OCI-LY7 (cell line): Measurements from ENCODE around the gene GCNT2. TPM values are rescaled to one million over a fixed set of nuclear protein-coding genes. Genes with fewer than 3 reads are reported as not detected.

Experiments
- BruUV-seq: library from RNA; stranded (reverse); fragments of 400-500 nt; replicated peaks from 2 replicates; lab custom pipeline; 2021; lab: Mats Ljungman, UMichigan
- CTCF ChIA-PET: fragments of 300-600 bp; sonication (Branson Sonifier 250); formaldehyde crosslinking; loops from one replicate; lab custom pipeline; 2022; ENCODE audit warnings: antibody characterized with exemption; ENCODE audit not compliant: unreplicated experiment; lab: Charles Lee
- POLR2A ChIA-PET: fragments of 300-600 bp; sonication (Branson Sonifier 250); formaldehyde crosslinking; loops from one replicate; lab custom pipeline; 2022; ENCODE audit warnings: antibody characterized with exemption; lab: Charles Lee
- DNase-seq: peaks from one replicate; pipeline ENCODE4 v3.0.0-alpha.2; 2015; ENCODE audit warnings: low spot score
- H2AFZ ChIP-seq: fragments of 200-600 bp; sonication (generic), shearing (Covaris generic); 2 replicates; pipeline ENCODE4 v1.6.1; 2014; ENCODE audit warnings: mild to moderate bottlenecking, antibody characterized with exemption, low read length, moderate library complexity
- H3K27ac ChIP-seq: fragments of 200-600 bp; sonication (generic); 2 replicates; pipeline ENCODE4 v1.5.1; 2014; ENCODE audit warnings: mixed run types, low read depth, mild to moderate bottlenecking, moderate library complexity, low read length, inconsistent platforms; ENCODE audit not compliant: poor library complexity, severe bottlenecking
- H3K36me3 ChIP-seq: fragments of 200-600 bp; sonication (generic); 2 replicates; pipeline ENCODE4 v1.6.1; 2014; ENCODE audit warnings: mild to moderate bottlenecking, antibody characterized with exemption, low read length, moderate library complexity, mixed read lengths; ENCODE audit not compliant: insufficient read depth
- H3K4me1 ChIP-seq: fragments of 200-600 bp; sonication (generic); 2 replicates; pipeline ENCODE4 v1.5.1; 2014; ENCODE audit warnings: mild to moderate bottlenecking, low read length; ENCODE audit not compliant: insufficient read depth, poor library complexity, severe bottlenecking
- H3K4me2 ChIP-seq: fragments of 200-600 bp; sonication (generic); 2 replicates; pipeline ENCODE4 v1.6.1; 2014; ENCODE audit warnings: mild to moderate bottlenecking, low read length
- H3K4me3 ChIP-seq: fragments of 200-600 bp; sonication (generic); 2 replicates; pipeline ENCODE4 v1.5.1; 2014; ENCODE audit warnings: mild to moderate bottlenecking, low read depth, low read length; ENCODE audit not compliant: poor library complexity, severe bottlenecking
- H3K79me2 ChIP-seq: fragments of 200-600 bp; sonication (generic); 2 replicates; pipeline ENCODE4 v1.6.1; 2016; ENCODE audit warnings: low read depth, mild to moderate bottlenecking, low read length, moderate library complexity, mixed read lengths; ENCODE audit not compliant: insufficient read depth
- H3K9me2 ChIP-seq: fragments of 200-600 bp; sonication (generic); 2 replicates; pipeline ENCODE4 v1.6.1; 2016; ENCODE audit warnings: mild to moderate bottlenecking, low read length, mixed read lengths; ENCODE audit not compliant: insufficient read depth
- H3K9me3 ChIP-seq: fragments of 200-600 bp; sonication (generic); 2 replicates; pipeline ENCODE4 v1.6.1; 2014; ENCODE audit warnings: mild to moderate bottlenecking, mixed run types, low read length, mixed read lengths
- H4K20me1 ChIP-seq: fragments of 200-600 bp; sonication (generic); 2 replicates; pipeline ENCODE4 v1.6.1; 2014; ENCODE audit warnings: mild to moderate bottlenecking, antibody characterized with exemption, low read length, moderate library complexity, mixed read lengths; ENCODE audit not compliant: insufficient read depth
- EZH2phosphoT487 ChIP-seq: fragments of 200-600 bp; sonication (generic); IDR thresholded peaks from 2 replicates; pipeline ENCODE4 v1.6.1; 2018; ENCODE audit warnings: low read depth, borderline replicate concordance, mild to moderate bottlenecking, mixed run types, antibody characterized with exemption, low read length, moderate library complexity, mixed read lengths
- intact Hi-C: fragments of 100-400 bp; cut with micrococcal nuclease; formaldehyde crosslinking; loops from one replicate; pipeline ENCODE4 v1.10.0; 2022; ENCODE audit not compliant: unreplicated experiment
- total RNA-seq, 2 experiments: library from RNA; depleted of rRNA in 1 of 2; stranded (reverse); fragments of >200 nt in 1 of 2; shearing (Covaris generic) in 1 of 2; gene quantifications; 2 replicates each; pipeline ENCODE4 v1.2.3, GENCODE V29; 2014 to 2022
- TF ChIP-seq, protein P1 (sequence below): fragments of 200-600 bp; sonication (generic); conservative IDR thresholded peaks from 2 replicates; pipeline ENCODE4 v1.5.1; 2014; ENCODE audit warnings: mild to moderate bottlenecking, antibody characterized with exemption, low read length, moderate library complexity, mixed read lengths

Gene GCNT2
- total RNA-seq, 2 experiments from 2014 or later, result 17.4 to 25.2 TPM

DNA sequence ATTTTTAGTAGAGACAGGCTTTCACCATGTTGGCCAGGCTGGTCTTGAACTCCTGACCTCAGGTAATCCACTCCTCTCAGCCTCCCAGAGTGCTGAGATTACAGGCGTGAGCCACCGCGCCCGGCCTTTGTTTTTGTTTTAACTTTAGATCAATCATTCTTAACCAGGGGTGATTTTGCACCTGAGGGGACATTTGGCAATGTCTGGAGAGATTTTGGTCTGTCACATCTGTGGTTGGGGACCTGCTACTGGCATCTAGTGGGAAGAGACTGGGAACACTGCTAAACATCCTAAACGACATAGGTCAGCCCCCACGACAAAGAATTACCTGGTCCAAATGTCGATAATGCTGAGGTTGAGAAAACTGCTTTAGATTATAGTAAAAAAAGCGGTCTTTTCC is 91.0 kb downstream of the GCNT2 start:
- H3K4me2 ChIP-seq, result no peak overlapping the region
- BruUV-seq, result no TSS peak
- no peak overlapping the region for H3K27ac ChIP-seq
- H3K4me3 ChIP-seq, result no peak overlapping the region
- 0 out of 2 replicates have a peak, but pooled peaks cover 4% of the 10 kb centered on the region for H3K9me3 ChIP-seq
- no peak overlapping the region for H2AFZ ChIP-seq
- CTCF ChIA-PET, result no interaction called here
- DNase-seq, result no peak
- no peaks in the 10 kb centered on the region; the same call in 1 of the 2 replicates for H3K79me2 ChIP-seq
- intact Hi-C loops, result no loop called here
- H3K36me3 ChIP-seq, result peaks cover 13% of the 10 kb centered on the region
- H4K20me1 ChIP-seq, result no peaks in the 10 kb centered on the region
- no peak for TF ChIP-seq EZH2phosphoT487
- TF ChIP-seq, protein P1, sequence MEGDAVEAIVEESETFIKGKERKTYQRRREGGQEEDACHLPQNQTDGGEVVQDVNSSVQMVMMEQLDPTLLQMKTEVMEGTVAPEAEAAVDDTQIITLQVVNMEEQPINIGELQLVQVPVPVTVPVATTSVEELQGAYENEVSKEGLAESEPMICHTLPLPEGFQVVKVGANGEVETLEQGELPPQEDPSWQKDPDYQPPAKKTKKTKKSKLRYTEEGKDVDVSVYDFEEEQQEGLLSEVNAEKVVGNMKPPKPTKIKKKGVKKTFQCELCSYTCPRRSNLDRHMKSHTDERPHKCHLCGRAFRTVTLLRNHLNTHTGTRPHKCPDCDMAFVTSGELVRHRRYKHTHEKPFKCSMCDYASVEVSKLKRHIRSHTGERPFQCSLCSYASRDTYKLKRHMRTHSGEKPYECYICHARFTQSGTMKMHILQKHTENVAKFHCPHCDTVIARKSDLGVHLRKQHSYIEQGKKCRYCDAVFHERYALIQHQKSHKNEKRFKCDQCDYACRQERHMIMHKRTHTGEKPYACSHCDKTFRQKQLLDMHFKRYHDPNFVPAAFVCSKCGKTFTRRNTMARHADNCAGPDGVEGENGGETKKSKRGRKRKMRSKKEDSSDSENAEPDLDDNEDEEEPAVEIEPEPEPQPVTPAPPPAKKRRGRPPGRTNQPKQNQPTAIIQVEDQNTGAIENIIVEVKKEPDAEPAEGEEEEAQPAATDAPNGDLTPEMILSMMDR, result no peak
- no peaks in the 10 kb centered on the region for H3K4me1 ChIP-seq
- H3K9me2 ChIP-seq, result no peaks in the 10 kb centered on the region
- POLR2A ChIA-PET, result interaction anchor here (0.8 to 1.0 kb wide), 3 partner anchors 8 to 25 kb away, joined by 3 to 4 read pairs (median 3); no protein-coding TSS in a partner anchor

DNA sequence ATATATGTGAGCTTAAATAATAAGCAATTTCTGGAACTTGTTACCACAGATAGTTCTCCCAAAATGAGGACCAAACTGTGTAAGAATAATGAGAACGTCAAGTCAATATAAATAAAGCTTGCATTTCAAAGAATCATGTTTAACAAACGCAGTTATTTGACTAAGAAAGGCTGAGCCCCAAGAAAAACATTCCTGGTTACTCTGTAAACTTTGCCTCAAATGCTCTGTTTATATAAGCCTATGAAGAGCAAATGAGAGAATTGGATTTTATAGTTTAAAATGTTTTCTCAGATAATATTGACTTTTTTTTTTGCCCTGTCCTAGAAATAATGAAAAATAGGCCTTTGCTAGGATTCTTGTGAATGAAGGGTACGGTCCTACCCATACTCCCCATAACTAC is 91.9 kb downstream of the GCNT2 start:
- Histone ChIP-seq H3K4me2 (no peak overlapping the region), H3K27ac (no peak overlapping the region), H4K20me1 (no peaks in the 10 kb centered on the region), H3K79me2 (no peaks in the 10 kb centered on the region; the same call in 1 of the 2 replicates), H3K9me2 (no peaks in the 10 kb centered on the region), H3K36me3 (peaks cover 7% of the 10 kb centered on the region), H2AFZ (no peak overlapping the region), H3K4me1 (no peaks in the 10 kb centered on the region), H3K9me3 (0 out of 2 replicates have a peak, but pooled peaks cover 4% of the 10 kb centered on the region), H3K4me3 (no peak overlapping the region)
- ChIA-PET POLR2A (interaction anchor here (1.0 to 1.1 kb wide), 2 partner anchors 9 to 13 kb away, joined by 3 to 6 read pairs; no protein-coding TSS in a partner anchor), CTCF (no interaction called here)
- DNase-seq, result no peak
- intact Hi-C loops, result no loop called here
- TF ChIP-seq, protein P1, result no peak
- TF ChIP-seq EZH2phosphoT487, result no peak
- no TSS peak for BruUV-seq

GRCh38 chr6:10613723-10614122 is 92.6 kb downstream of the GCNT2 start:
- ChIA-PET POLR2A (interaction anchor here (0.7 to 1.1 kb wide), 3 partner anchors 11 to 132 kb away, joined by 3 to 6 read pairs (median 4); no protein-coding TSS in a partner anchor), CTCF (no interaction called here)
- no peaks in the 10 kb centered on the region for H3K4me1 ChIP-seq
- BruUV-seq, result no TSS peak
- intact Hi-C loops, result no loop called here
- TF ChIP-seq, protein P1, result no peak
- TF ChIP-seq EZH2phosphoT487, result no peak
- no peak overlapping the region for H3K4me3 ChIP-seq
- H3K79me2 ChIP-seq, result no peaks in the 10 kb centered on the region; the same call in 1 of the 2 replicates
- no peak for DNase-seq
- H3K36me3 ChIP-seq, result peaks cover 1% of the 10 kb centered on the region
- no peak overlapping the region for H2AFZ ChIP-seq
- H3K4me2 ChIP-seq, result no peak overlapping the region
- no peak overlapping the region for H3K27ac ChIP-seq
- no peaks in the 10 kb centered on the region for H3K9me2 ChIP-seq
- H4K20me1 ChIP-seq, result no peaks in the 10 kb centered on the region
- H3K9me3 ChIP-seq, result 0 out of 2 replicates have a peak, but pooled peaks cover 4% of the 10 kb centered on the region
